Hepatocyte (in vitro differentiated cells): ENCODE results near the gene INSR. TPM values are rescaled to one million over a fixed set of nuclear protein-coding genes. Genes with fewer than 3 reads are reported as not detected.

Experiments
- DNase-seq: peaks from one replicate; pipeline ENCODE4 v3.0.0-alpha.2; 2016; ENCODE audit warnings: low spot score
- H2AFZ ChIP-seq: fragments of 200-600 bp; sonication (generic); 2 replicates; pipeline ENCODE4 v1.6.0; 2016; ENCODE audit warnings: antibody characterized with exemption, mild to moderate bottlenecking
- H3K27ac ChIP-seq: fragments of 200-600 bp; sonication (generic); 2 replicates; pipeline ENCODE4 v1.5.1; 2016; ENCODE audit warnings: mild to moderate bottlenecking
- H3K27me3 ChIP-seq: fragments of 200-600 bp; sonication (generic); 2 replicates; pipeline ENCODE4 v1.6.1; 2016
- H3K36me3 ChIP-seq: fragments of 200-600 bp; sonication (generic); replicated peaks from 2 replicates; pipeline ENCODE4 v1.5.1; 2016; ENCODE audit warnings: low read depth; ENCODE audit not compliant: insufficient read depth
- H3K4me1 ChIP-seq: fragments of 200-600 bp; sonication (generic); 2 replicates; pipeline ENCODE4 v1.5.1; 2016; ENCODE audit warnings: mild to moderate bottlenecking, moderate library complexity; ENCODE audit not compliant: insufficient read depth
- H3K4me2 ChIP-seq: fragments of 200-600 bp; sonication (generic); 2 replicates; pipeline ENCODE4 v1.6.0; 2016
- H3K4me3 ChIP-seq: fragments of 200-600 bp; sonication (generic); 2 replicates; pipeline ENCODE4 v1.5.1; 2016; ENCODE audit warnings: mild to moderate bottlenecking
- H3K79me2 ChIP-seq: fragments of 200-600 bp; sonication (generic); 2 replicates; pipeline ENCODE4 v1.6.0; 2017; ENCODE audit warnings: mild to moderate bottlenecking
- H3K9me2 ChIP-seq: fragments of 200-600 bp; sonication (generic); replicated peaks from 2 replicates; pipeline ENCODE4 v1.6.0; 2017; ENCODE audit warnings: mild to moderate bottlenecking; ENCODE audit not compliant: insufficient read depth
- H3K9me3 ChIP-seq: fragments of 200-600 bp; sonication (generic); 2 replicates; pipeline ENCODE4 v1.5.1; 2016; ENCODE audit warnings: low read depth, mild to moderate bottlenecking
- H4K20me1 ChIP-seq: fragments of 200-600 bp; sonication (generic); 2 replicates; pipeline ENCODE4 v1.6.0; 2016; ENCODE audit warnings: mild to moderate bottlenecking; ENCODE audit not compliant: insufficient read depth, poor library complexity, severe bottlenecking
- EZH2 ChIP-seq: fragments of 200-600 bp; sonication (generic); IDR thresholded peaks from 2 replicates; pipeline ENCODE4 v1.6.1; 2016; ENCODE audit warnings: antibody characterized with exemption, mild to moderate bottlenecking, borderline replicate concordance
- EZH2phosphoT487 ChIP-seq: fragments of 200-600 bp; sonication (generic); IDR thresholded peaks from one replicate; pipeline ENCODE4 v1.6.1; 2018; ENCODE audit warnings: antibody characterized with exemption, mild to moderate bottlenecking, low read depth, moderate library complexity; ENCODE audit not compliant: unreplicated experiment, severe bottlenecking
- WGBS: methylation state at CpG from one replicate; pipeline ENCODE4 v1.1.6; 2016; ENCODE audit warnings: low lambda C conversion rate; ENCODE audit errors: missing lambda C conversion rate; 5-methylcytosine and 5-hydroxymethylcytosine counted together
- polyA plus RNA-seq: library from polyadenylated mRNA; unstranded; fragments of >200 nt; fragmentation: Nextera tagmentation; extraction: Ambion mirVana; gene quantifications from 2 replicates; pipeline ENCODE4 v1.2.1, GENCODE V29; 2016
- total RNA-seq: library from RNA; depleted of rRNA; stranded (reverse); fragments of >200 nt; gene quantifications from 2 replicates; pipeline ENCODE4 v1.2.3, GENCODE V29; 2014
- TF ChIP-seq, protein P1 (sequence below): fragments of 200-600 bp; sonication (generic); IDR thresholded peaks from 2 replicates; pipeline ENCODE4 v1.5.1; 2016; ENCODE audit warnings: antibody characterized with exemption, mild to moderate bottlenecking; ENCODE audit not compliant: poor library complexity

Gene INSR
- total and polyA plus RNA-seq, 2 experiments from 2014 or later, result 17.0 to 59.0 TPM

DNA sequence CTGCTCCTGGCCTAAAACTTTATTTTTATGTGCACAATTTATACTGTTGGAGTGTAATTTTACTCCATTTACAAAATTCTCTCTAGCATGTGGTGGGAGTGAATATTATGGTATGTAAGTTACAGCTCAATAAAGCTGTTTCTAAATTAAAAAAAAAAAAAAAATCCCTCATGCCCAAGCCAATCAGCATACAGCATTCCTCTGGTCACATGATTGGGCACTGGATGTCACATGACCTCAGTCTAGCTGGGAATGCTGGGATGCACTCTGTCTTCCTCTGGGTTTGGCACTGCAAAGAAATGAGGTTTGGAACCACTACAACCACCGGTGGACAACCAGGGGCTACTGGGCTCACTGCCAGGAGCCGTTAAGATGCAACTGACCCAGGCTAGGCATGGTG is 157.1 kb downstream of the INSR start:
- no peak overlapping the region for H2AFZ ChIP-seq
- H3K9me2 ChIP-seq, result no peaks in the 10 kb centered on the region
- DNase-seq, result no peak
- no peak overlapping the region for H3K27ac ChIP-seq
- H4K20me1 ChIP-seq, result no peaks in the 10 kb centered on the region
- no peak overlapping the region for H3K4me2 ChIP-seq
- H3K79me2 ChIP-seq, result no peaks in the 10 kb centered on the region
- WGBS, result 100% methylated on average over 2 of the region's 2 CpGs
- peaks cover 3% of the 10 kb centered on the region for H3K4me1 ChIP-seq
- no peak overlapping the region for H3K4me3 ChIP-seq
- no peak for TF ChIP-seq EZH2phosphoT487
- peaks cover 4% of the 10 kb centered on the region for H3K36me3 ChIP-seq
- H3K27me3 ChIP-seq, result no peaks in the 10 kb centered on the region
- H3K9me3 ChIP-seq, result no peaks in the 10 kb centered on the region

GRCh38 chr19:7132054-7132453 is 162.2 kb downstream of the INSR start:
- H3K4me1 ChIP-seq, result peaks cover 3% of the 10 kb centered on the region
- WGBS, result 97% methylated on average over 16 of the region's 16 CpGs
- no peaks in the 10 kb centered on the region for H4K20me1 ChIP-seq
- H3K79me2 ChIP-seq, result no peaks in the 10 kb centered on the region
- no peaks in the 10 kb centered on the region for H3K27me3 ChIP-seq
- no peak overlapping the region for H2AFZ ChIP-seq
- H3K4me2 ChIP-seq, result no peak overlapping the region
- no peaks in the 10 kb centered on the region for H3K9me2 ChIP-seq
- no peak overlapping the region for H3K27ac ChIP-seq
- H3K9me3 ChIP-seq, result no peaks in the 10 kb centered on the region
- peaks cover 4% of the 10 kb centered on the region for H3K36me3 ChIP-seq
- no peak for DNase-seq
- H3K4me3 ChIP-seq, result no peak overlapping the region
- no peak for TF ChIP-seq EZH2
- TF ChIP-seq, protein P1, sequence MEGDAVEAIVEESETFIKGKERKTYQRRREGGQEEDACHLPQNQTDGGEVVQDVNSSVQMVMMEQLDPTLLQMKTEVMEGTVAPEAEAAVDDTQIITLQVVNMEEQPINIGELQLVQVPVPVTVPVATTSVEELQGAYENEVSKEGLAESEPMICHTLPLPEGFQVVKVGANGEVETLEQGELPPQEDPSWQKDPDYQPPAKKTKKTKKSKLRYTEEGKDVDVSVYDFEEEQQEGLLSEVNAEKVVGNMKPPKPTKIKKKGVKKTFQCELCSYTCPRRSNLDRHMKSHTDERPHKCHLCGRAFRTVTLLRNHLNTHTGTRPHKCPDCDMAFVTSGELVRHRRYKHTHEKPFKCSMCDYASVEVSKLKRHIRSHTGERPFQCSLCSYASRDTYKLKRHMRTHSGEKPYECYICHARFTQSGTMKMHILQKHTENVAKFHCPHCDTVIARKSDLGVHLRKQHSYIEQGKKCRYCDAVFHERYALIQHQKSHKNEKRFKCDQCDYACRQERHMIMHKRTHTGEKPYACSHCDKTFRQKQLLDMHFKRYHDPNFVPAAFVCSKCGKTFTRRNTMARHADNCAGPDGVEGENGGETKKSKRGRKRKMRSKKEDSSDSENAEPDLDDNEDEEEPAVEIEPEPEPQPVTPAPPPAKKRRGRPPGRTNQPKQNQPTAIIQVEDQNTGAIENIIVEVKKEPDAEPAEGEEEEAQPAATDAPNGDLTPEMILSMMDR, result no peak
- no peak for TF ChIP-seq EZH2phosphoT487

DNA sequence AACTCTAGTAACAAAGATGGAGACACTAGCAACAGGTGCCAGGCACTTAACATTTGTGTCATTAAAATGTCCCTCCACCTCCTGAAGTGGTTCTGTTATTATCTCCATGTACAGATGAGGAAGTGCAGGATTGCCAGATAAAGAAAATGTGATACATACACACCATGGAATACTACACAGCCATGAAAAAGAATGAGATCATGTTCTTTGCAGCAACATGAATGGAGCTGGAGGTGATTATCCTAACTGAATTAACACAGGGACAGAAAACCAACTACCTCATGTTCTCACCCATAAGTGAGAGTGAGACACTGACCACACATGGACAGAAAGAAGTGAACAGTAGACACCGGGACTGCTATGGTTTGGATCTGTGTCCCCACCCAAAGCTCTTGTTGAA is 164.2 kb downstream of the INSR start:
- Histone ChIP-seq H3K9me3 (no peaks in the 10 kb centered on the region), H3K4me1 (no peaks in the 10 kb centered on the region), H3K27me3 (no peaks in the 10 kb centered on the region), H3K9me2 (no peaks in the 10 kb centered on the region), H2AFZ (no peak overlapping the region), H3K79me2 (no peaks in the 10 kb centered on the region), H3K36me3 (peaks cover 14% of the 10 kb centered on the region), H3K4me2 (no peak overlapping the region), H3K27ac (no peak overlapping the region), H3K4me3 (no peak overlapping the region), H4K20me1 (no peaks in the 10 kb centered on the region)
- WGBS, result 100% methylated on average over 1 of the region's 1 CpG
- TF ChIP-seq EZH2phosphoT487 (no peak), EZH2 (no peak)
- TF ChIP-seq, protein P1, result no peak
- no peak for DNase-seq

GRCh38 chr19:7126132-7126531 is 168.1 kb downstream of the INSR start:
- no peak overlapping the region for H3K27ac ChIP-seq
- H3K4me2 ChIP-seq, result no peak overlapping the region
- H3K79me2 ChIP-seq, result no peaks in the 10 kb centered on the region
- no peaks in the 10 kb centered on the region for H3K9me2 ChIP-seq
- H3K36me3 ChIP-seq, result peaks cover 14% of the 10 kb centered on the region
- no peaks in the 10 kb centered on the region for H4K20me1 ChIP-seq
- no peak overlapping the region for H3K4me3 ChIP-seq
- TF ChIP-seq, protein P1, result no peak
- TF ChIP-seq EZH2 (no peak), EZH2phosphoT487 (no peak)
- no peak overlapping the region for H2AFZ ChIP-seq
- no peaks in the 10 kb centered on the region for H3K27me3 ChIP-seq
- WGBS, result 96% methylated on average over 3 of the region's 3 CpGs
- no peaks in the 10 kb centered on the region for H3K4me1 ChIP-seq
- DNase-seq, result no peak
- no peaks in the 10 kb centered on the region for H3K9me3 ChIP-seq
